A673 (cell line): Measurements from ENCODE around the gene MLEC. TPM values are rescaled to one million over a fixed set of nuclear protein-coding genes. Genes with fewer than 3 reads are reported as not detected.

Experiments
- BruUV-seq: library from RNA; stranded (reverse); fragments of 400-500 nt; replicated peaks from 2 replicates; lab custom pipeline; 2021; lab: Mats Ljungman, UMichigan
- CTCF ChIA-PET: fragments of 300-600 bp; sonication (Branson Sonifier 250); formaldehyde crosslinking; loops from one replicate; lab custom pipeline; 2022; ENCODE audit warnings: antibody characterized with exemption; lab: Charles Lee
- POLR2A ChIA-PET: fragments of 300-600 bp; sonication (Branson Sonifier 250); formaldehyde crosslinking; loops from one replicate; lab custom pipeline; 2022; ENCODE audit warnings: antibody characterized with exemption; ENCODE audit not compliant: low non-redundant PET; lab: Charles Lee
- DNase-seq: peaks from one replicate; pipeline ENCODE4 v3.0.0-alpha.2; 2015; ENCODE audit warnings: low spot score
- H3K27ac ChIP-seq: fragments of 200-600 bp; sonication (generic); 2 replicates; pipeline ENCODE4 v1.5.1; 2016; ENCODE audit warnings: mixed run types, low read depth, mild to moderate bottlenecking, mixed read lengths, antibody characterized with exemption, low read length; ENCODE audit not compliant: poor library complexity, severe bottlenecking
- H3K27me3 ChIP-seq: fragments of 200-600 bp; sonication (generic); replicated peaks from 2 replicates; pipeline ENCODE4 v1.6.1; 2017; ENCODE audit warnings: mixed run types, low read depth, mild to moderate bottlenecking, mixed read lengths, antibody characterized with exemption, low read length; ENCODE audit not compliant: insufficient read depth, poor library complexity
- H3K36me3 ChIP-seq: fragments of 200-600 bp; sonication (generic); 2 replicates; pipeline ENCODE4 v1.6.1; 2016; ENCODE audit warnings: mixed run types, mild to moderate bottlenecking, mixed read lengths, antibody characterized with exemption, low read length; ENCODE audit not compliant: insufficient read depth, poor library complexity, severe bottlenecking
- H3K4me1 ChIP-seq: fragments of 200-600 bp; sonication (generic); 2 replicates; pipeline ENCODE4 v1.6.1; 2017; ENCODE audit warnings: mixed run types, mild to moderate bottlenecking, mixed read lengths, antibody characterized with exemption, low read length; ENCODE audit not compliant: insufficient read depth, poor library complexity, severe bottlenecking
- H3K4me3 ChIP-seq: fragments of 200-600 bp; sonication (generic); 2 replicates; pipeline ENCODE4 v1.5.1; 2016; ENCODE audit warnings: low read depth, mixed run types, mild to moderate bottlenecking, mixed read lengths, low read length; ENCODE audit not compliant: poor library complexity, severe bottlenecking
- H3K9me3 ChIP-seq: fragments of 200-600 bp; sonication (generic); 2 replicates; pipeline ENCODE4 v1.6.1; 2016; ENCODE audit warnings: mixed run types, low read depth, mild to moderate bottlenecking, mixed read lengths, antibody characterized with exemption, low read length; ENCODE audit not compliant: poor library complexity, severe bottlenecking
- CTCF ChIP-seq: fragments of 300-800, 200-600 bp; sonication (generic); conservative IDR thresholded peaks from 2 replicates; pipeline ENCODE4 v1.5.1; 2017; ENCODE audit warnings: low read depth, mild to moderate bottlenecking, antibody characterized with exemption, low read length, moderate library complexity, mixed read lengths
- EZH2 ChIP-seq: fragments of 200-600 bp; sonication (generic); IDR thresholded peaks from 2 replicates; pipeline ENCODE4 v1.6.1; 2017; ENCODE audit warnings: borderline replicate concordance, low read depth, mild to moderate bottlenecking, mixed read lengths, antibody characterized with exemption, low read length; ENCODE audit not compliant: poor library complexity, severe bottlenecking
- intact Hi-C: fragments of 100-400 bp; cut with micrococcal nuclease; formaldehyde crosslinking; loops from one replicate; pipeline ENCODE4 v1.10.0; 2022; ENCODE audit not compliant: unreplicated experiment
- total RNA-seq: library from RNA; stranded (reverse); gene quantifications from 2 replicates; pipeline ENCODE4 v1.2.3, GENCODE V29; 2021

Gene MLEC
- total RNA-seq, 1 experiment from 2014 or later: 176 TPM

GRCh38 chr12:120674097-120674636 is 12.8 kb upstream of the MLEC start:
- CTCF ChIA-PET: no interaction called here
- DNase-seq: no peak
- no peaks in the 10 kb centered on the region for H3K27me3 ChIP-seq
- POLR2A ChIA-PET: no interaction called here
- TF ChIP-seq EZH2: no peak
- TF ChIP-seq CTCF: no peak
- no peaks in the 10 kb centered on the region for H3K9me3 ChIP-seq
- H3K4me3 ChIP-seq: no peak overlapping the region
- intact Hi-C loops: no loop called here
- no TSS peak for BruUV-seq
- H3K4me1 ChIP-seq: peaks cover 8% of the 10 kb centered on the region
- H3K27ac ChIP-seq: no peak overlapping the region
- no peaks in the 10 kb centered on the region for H3K36me3 ChIP-seq

- peaks cover 7% of the 10 kb centered on the region for H3K4me1 ChIP-seq
- no peak overlapping the region for H3K27ac ChIP-seq
- no TSS peak for BruUV-seq
- ChIA-PET POLR2A (no interaction called here), CTCF (no interaction called here)
- no peaks in the 10 kb centered on the region for H3K9me3 ChIP-seq
- H3K36me3 ChIP-seq: no peaks in the 10 kb centered on the region
- H3K27me3 ChIP-seq: no peaks in the 10 kb centered on the region
- intact Hi-C loops: no loop called here
- no peak overlapping the region for H3K4me3 ChIP-seq
- peak; percentile 60 for DNase-seq
- no peak for TF ChIP-seq CTCF
- TF ChIP-seq EZH2: no peak
Observed at GRCh38 chr12:120677765-120678473, 9.0 kb upstream of the MLEC start.

- ChIA-PET POLR2A (no interaction called here), CTCF (no interaction called here)
- no peak for DNase-seq
Observed at GRCh38 chr12:120678572-120678971, 8.4 kb upstream of the MLEC start.

More at GRCh38 chr12:120678572-120678971, 8.4 kb upstream of the MLEC start:
- Histone ChIP-seq H3K36me3 (no peaks in the 10 kb centered on the region), H3K9me3 (no peaks in the 10 kb centered on the region), H3K4me3 (no peak overlapping the region), H3K27me3 (no peaks in the 10 kb centered on the region), H3K27ac (no peak overlapping the region), H3K4me1 (peaks cover 7% of the 10 kb centered on the region)
- no peak for TF ChIP-seq CTCF
- TF ChIP-seq EZH2: no peak
- BruUV-seq: no TSS peak
- intact Hi-C loops: no loop called here
